K562 (cell line): ENCODE results near the gene GBF1. TPM values are rescaled to one million over a fixed set of nuclear protein-coding genes. Genes with fewer than 3 reads are reported as not detected.

ENCODE experiments used
- DACH1 ChIP-seq: fragments of 450-650 bp; IDR thresholded peaks from 2 replicates; pipeline ENCODE4 v1.6.1; 2018; ENCODE audit not compliant: partially characterized antibody
- ETV1 ChIP-seq: fragments of 450-650 bp; conservative IDR thresholded peaks from 2 replicates; pipeline ENCODE4 v1.6.1; 2016; ENCODE audit warnings: missing genetic modification characterization, control low read depth, low read depth, missing compliant biosample characterization
- HNRNPUL1 ChIP-seq: fragments of 200-400 bp; formaldehyde crosslinking; IDR thresholded peaks from 2 replicates; pipeline ENCODE4 v1.6.1; 2017; ENCODE audit warnings: low read length
- KHSRP ChIP-seq: fragments of 450-650 bp; IDR thresholded peaks from 2 replicates; pipeline ENCODE4 v1.6.1; 2017
- MAZ ChIP-seq, 2 experiments: fragments of 450-650 bp in 1 of 2; sonication (generic) in 1 of 2; formaldehyde crosslinking; IDR thresholded peaks in 1 of 2; conservative IDR thresholded peaks in 1 of 2; 2 replicates each; pipeline versions ENCODE4 v1.4.0 to v1.5.0; 2020; ENCODE audit warnings: mild to moderate bottlenecking in 1 of 2, missing genetic modification reagents in 1 of 2
- NCOA2 ChIP-seq, 2 experiments: fragments of 450-650 bp; IDR thresholded peaks; 2 replicates each; pipeline ENCODE4 v1.6.1; 2018; ENCODE audit warnings: mild to moderate bottlenecking in 2 of 2, moderate library complexity in 1 of 2; ENCODE audit not compliant: partially characterized antibody in 2 of 2
- RUNX1 ChIP-seq: sonication (generic); IDR thresholded peaks from 2 replicates; pipeline ENCODE4 v1.6.1; 2016; ENCODE audit warnings: antibody characterized with exemption, low read depth
- YBX1 ChIP-seq: fragments of 450-650 bp; IDR thresholded peaks from 2 replicates; pipeline ENCODE4 v1.7.1; 2016; ENCODE audit warnings: mild to moderate bottlenecking
- ZNF133 ChIP-seq: fragments of 250-450 bp; sonication (Bioruptor Pico); IDR thresholded peaks from 2 replicates; pipeline ENCODE4 v1.4.0; 2020; ENCODE audit warnings: mild to moderate bottlenecking
- polyA plus RNA-seq, 8 experiments: library from polyadenylated mRNA; depleted of rRNA in 4 of 8; stranded (reverse) in 5 of 8; unstranded in 3 of 8; fragments of >200 nt; fragmentation: Nextera tagmentation in 2 of 8; fragmentation: Illumina TruSeq in 1 of 8; extraction: Ambion mirVana in 2 of 8; extraction: Trizol in 1 of 8; gene quantifications; 2 replicates each; pipeline versions ENCODE4 v1.2.1 to v1.2.3, GENCODE V29; 2011 to 2014; ENCODE audit warnings: inconsistent platforms in 1 of 8, missing spikeins in 1 of 8
- total RNA-seq, 7 experiments: library from RNA; depleted of rRNA in 6 of 7; stranded (reverse); fragments of >200 nt in 6 of 7; fragmentation: Illumina TruSeq in 2 of 7; extraction: Trizol in 2 of 7; gene quantifications; 2 replicates each; pipeline versions ENCODE4 v1.2.1 to v1.2.3, GENCODE V29; 2011 to 2021; ENCODE audit warnings: low replicate concordance in 1 of 7
- TF ChIP-seq, protein P1 (sequence below): sonication (generic); formaldehyde crosslinking; IDR thresholded peaks from 2 replicates; pipeline ENCODE4 v1.5.0; 2020; ENCODE audit warnings: missing genetic modification reagents
- TF ChIP-seq, protein P2 (sequence below): sonication (generic); formaldehyde crosslinking; IDR thresholded peaks from 2 replicates; pipeline ENCODE4 v1.8.0; 2023; ENCODE audit warnings: mild to moderate bottlenecking, missing genetic modification reagents
- TF ChIP-seq, protein P3 (sequence below): sonication (generic); formaldehyde crosslinking; IDR thresholded peaks from 2 replicates; pipeline ENCODE4 v1.8.0; 2022; ENCODE audit warnings: missing genetic modification reagents, mild to moderate bottlenecking, borderline replicate concordance
- TF ChIP-seq, protein P4 (sequence below), 2 experiments: fragments of 200-800 bp in 1 of 2; sonication (Bioruptor generic) in 1 of 2; sonication (generic) in 1 of 2; formaldehyde crosslinking in 1 of 2; IDR thresholded peaks in 1 of 2; conservative IDR thresholded peaks in 1 of 2; 2 replicates each; pipeline versions ENCODE4 v1.5.0 to v1.6.1; 2016 to 2020; ENCODE audit warnings: missing compliant biosample characterization in 1 of 2, missing genetic modification characterization in 1 of 2, missing genetic modification reagents in 1 of 2

Gene GBF1
- total and polyA plus RNA-seq, 9 of the 15 experiments (the other 6 are each of a cell fraction or from before 2014, with no cell fraction given): 0.69 to 28.0 (median 10.3) TPM

DNA sequence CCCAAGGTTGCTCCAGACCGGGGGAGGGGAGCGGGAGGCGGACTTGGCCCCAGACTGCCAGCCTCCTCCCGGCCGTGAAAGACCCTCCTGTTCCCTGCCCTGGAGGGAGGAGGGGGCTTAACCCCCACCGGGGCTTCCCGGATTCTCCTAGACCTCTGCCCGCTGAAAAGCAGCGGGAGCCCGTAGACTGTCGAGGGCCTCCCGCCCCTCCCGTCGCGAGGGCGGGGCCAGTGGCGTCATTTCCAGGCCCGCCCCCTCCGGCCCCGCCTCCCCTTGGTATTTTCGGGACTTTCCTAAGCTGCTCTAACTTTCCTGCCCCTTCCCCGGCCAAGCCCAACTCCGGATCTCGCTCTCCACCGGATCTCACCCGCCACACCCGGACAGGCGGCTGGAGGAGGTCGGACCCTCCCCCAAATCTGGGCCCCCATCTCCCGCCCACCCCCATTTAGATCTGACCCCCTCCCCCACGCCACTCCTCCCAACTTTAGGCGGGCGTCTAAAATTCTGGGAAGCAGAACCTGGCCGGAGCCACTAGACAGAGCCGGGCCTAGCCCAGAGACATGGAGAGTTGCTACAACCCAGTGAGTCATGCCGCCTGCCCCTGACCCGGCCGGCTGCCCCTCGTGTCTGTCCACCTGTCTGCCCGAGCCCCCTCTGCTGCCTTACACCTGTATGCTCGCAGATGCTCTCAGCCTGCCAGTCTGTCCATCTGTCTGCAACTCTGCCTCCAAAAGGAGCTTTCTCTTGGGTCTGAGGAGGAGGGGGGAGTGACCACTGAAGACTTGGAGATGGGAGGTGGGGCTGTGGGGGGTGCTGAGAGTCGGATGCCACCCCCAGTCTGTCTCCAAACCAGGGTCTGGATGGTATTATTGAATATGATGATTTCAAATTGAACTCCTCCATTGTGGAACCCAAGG, 150.3 kb downstream of the GBF1 start, which contains the start of gene NFKB2 (continued):
- no peak for TF ChIP-seq ZNF133 (CRISPR knock-in tag)
- no peak for TF ChIP-seq DACH1
- TF ChIP-seq, protein P1, sequence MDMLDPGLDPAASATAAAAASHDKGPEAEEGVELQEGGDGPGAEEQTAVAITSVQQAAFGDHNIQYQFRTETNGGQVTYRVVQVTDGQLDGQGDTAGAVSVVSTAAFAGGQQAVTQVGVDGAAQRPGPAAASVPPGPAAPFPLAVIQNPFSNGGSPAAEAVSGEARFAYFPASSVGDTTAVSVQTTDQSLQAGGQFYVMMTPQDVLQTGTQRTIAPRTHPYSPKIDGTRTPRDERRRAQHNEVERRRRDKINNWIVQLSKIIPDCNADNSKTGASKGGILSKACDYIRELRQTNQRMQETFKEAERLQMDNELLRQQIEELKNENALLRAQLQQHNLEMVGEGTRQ: no peak
- TF ChIP-seq MAZ (CRISPR knock-in tag; conservative IDR thresholded peaks at IDR 0.05 in 1 of 2, IDR thresholded peaks at IDR 0.05 in 1 of 2): peak; percentile 98 to 100
- TF ChIP-seq NCOA2 (IDR thresholded peaks at IDR 0.05; ENCODE audit: partially characterized antibody in 2 of 2): no peak
- TF ChIP-seq RUNX1: no peak
- no peak for TF ChIP-seq KHSRP
- TF ChIP-seq, protein P2, sequence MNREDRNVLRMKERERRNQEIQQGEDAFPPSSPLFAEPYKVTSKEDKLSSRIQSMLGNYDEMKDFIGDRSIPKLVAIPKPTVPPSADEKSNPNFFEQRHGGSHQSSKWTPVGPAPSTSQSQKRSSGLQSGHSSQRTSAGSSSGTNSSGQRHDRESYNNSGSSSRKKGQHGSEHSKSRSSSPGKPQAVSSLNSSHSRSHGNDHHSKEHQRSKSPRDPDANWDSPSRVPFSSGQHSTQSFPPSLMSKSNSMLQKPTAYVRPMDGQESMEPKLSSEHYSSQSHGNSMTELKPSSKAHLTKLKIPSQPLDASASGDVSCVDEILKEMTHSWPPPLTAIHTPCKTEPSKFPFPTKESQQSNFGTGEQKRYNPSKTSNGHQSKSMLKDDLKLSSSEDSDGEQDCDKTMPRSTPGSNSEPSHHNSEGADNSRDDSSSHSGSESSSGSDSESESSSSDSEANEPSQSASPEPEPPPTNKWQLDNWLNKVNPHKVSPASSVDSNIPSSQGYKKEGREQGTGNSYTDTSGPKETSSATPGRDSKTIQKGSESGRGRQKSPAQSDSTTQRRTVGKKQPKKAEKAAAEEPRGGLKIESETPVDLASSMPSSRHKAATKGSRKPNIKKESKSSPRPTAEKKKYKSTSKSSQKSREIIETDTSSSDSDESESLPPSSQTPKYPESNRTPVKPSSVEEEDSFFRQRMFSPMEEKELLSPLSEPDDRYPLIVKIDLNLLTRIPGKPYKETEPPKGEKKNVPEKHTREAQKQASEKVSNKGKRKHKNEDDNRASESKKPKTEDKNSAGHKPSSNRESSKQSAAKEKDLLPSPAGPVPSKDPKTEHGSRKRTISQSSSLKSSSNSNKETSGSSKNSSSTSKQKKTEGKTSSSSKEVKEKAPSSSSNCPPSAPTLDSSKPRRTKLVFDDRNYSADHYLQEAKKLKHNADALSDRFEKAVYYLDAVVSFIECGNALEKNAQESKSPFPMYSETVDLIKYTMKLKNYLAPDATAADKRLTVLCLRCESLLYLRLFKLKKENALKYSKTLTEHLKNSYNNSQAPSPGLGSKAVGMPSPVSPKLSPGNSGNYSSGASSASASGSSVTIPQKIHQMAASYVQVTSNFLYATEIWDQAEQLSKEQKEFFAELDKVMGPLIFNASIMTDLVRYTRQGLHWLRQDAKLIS (CRISPR knock-in tag): no peak
- TF ChIP-seq, protein P3, sequence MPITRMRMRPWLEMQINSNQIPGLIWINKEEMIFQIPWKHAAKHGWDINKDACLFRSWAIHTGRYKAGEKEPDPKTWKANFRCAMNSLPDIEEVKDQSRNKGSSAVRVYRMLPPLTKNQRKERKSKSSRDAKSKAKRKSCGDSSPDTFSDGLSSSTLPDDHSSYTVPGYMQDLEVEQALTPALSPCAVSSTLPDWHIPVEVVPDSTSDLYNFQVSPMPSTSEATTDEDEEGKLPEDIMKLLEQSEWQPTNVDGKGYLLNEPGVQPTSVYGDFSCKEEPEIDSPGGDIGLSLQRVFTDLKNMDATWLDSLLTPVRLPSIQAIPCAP (CRISPR knock-in tag): no peak
- TF ChIP-seq ETV1 (tag): no peak
- TF ChIP-seq YBX1: no peak
- TF ChIP-seq, protein P4, sequence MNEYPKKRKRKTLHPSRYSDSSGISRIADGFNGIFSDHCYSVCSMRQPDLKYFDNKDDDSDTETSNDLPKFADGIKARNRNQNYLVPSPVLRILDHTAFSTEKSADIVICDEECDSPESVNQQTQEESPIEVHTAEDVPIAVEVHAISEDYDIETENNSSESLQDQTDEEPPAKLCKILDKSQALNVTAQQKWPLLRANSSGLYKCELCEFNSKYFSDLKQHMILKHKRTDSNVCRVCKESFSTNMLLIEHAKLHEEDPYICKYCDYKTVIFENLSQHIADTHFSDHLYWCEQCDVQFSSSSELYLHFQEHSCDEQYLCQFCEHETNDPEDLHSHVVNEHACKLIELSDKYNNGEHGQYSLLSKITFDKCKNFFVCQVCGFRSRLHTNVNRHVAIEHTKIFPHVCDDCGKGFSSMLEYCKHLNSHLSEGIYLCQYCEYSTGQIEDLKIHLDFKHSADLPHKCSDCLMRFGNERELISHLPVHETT (CRISPR knock-in tag; conservative IDR thresholded peaks at IDR 0.05 in 1 of 2, IDR thresholded peaks at IDR 0.05 in 1 of 2): no peak
- TF ChIP-seq HNRNPUL1: no peak
